NB4 (cell line): Measurements from ENCODE around the gene COL11A1.

Source experiments
- CTCF ChIP-seq: IDR thresholded peaks from one replicate; pipeline ENCODE4 v1.5.1; 2012; ENCODE audit warnings: low read depth, low read length
- POLR2A ChIP-seq: IDR thresholded peaks from 2 replicates; pipeline ENCODE4 v1.6.1; 2011; ENCODE audit warnings: mild to moderate bottlenecking; ENCODE audit not compliant: insufficient read length; ENCODE audit errors: extremely low read depth

GRCh38 chr1:102954576-102954975, 153.7 kb downstream of the COL11A1 start:
- TF ChIP-seq CTCF (no peak), POLR2A (no peak)
